Sigmoid colon (tissue), 7 donors: ENCODE measurements around the gene C9. TPM values are rescaled to one million over a fixed set of nuclear protein-coding genes. Genes with fewer than 3 reads are reported as not detected.
"Not testable (repeated sequence)": the region's sequence is repeated elsewhere in the genome, so short reads cannot be mapped to it uniquely, and the experiment has no call there.

ENCODE experiments used
- DNase-seq: peaks from one replicate; pipeline ENCODE4 v3.0.0-alpha.2; 2019
- H3K27ac ChIP-seq, 4 donors: fragments of 200-600 bp; sonication (generic); one replicate each; pipeline ENCODE4 v1.5.1; 2016 to 2019; ENCODE audit warnings: mild to moderate bottlenecking in 1 of 4
- H3K27me3 ChIP-seq, 3 donors: fragments of 200-600 bp; sonication (generic); one replicate each; pipeline ENCODE4 v1.5.1; 2019; ENCODE audit warnings: mild to moderate bottlenecking in 1 of 3
- H3K36me3 ChIP-seq, 4 donors: fragments of 200-600 bp; sonication (generic); one replicate each; pipeline ENCODE4 v1.5.1; 2016 to 2019
- H3K4me1 ChIP-seq, 4 donors: fragments of 200-600 bp; sonication (generic); one replicate each; pipeline ENCODE4 v1.5.1; 2017 to 2019
- H3K4me3 ChIP-seq, 4 donors: fragments of 200-600 bp; sonication (generic); one replicate each; pipeline ENCODE4 v1.5.1; 2017 to 2019; ENCODE audit warnings: mild to moderate bottlenecking in 2 of 4, moderate library complexity in 1 of 4
- H3K9me3 ChIP-seq, 4 donors: fragments of 200-600 bp in 3 of 4; sonication (generic) in 3 of 4; one replicate each; pipeline versions ENCODE4 v1.5.1 to v1.6.1; 2013 to 2019
- CTCF ChIP-seq, 4 experiments: fragments of 450-650 bp in 3 of 4; fragments of 200-600 bp in 1 of 4; IDR thresholded peaks; one replicate each; pipeline ENCODE4 v1.5.1; 2016 to 2019; ENCODE audit warnings: antibody characterized with exemption in 4 of 4, mild to moderate bottlenecking in 3 of 4, moderate library complexity in 2 of 4
- EP300 ChIP-seq, 4 donors: sonication (generic); formaldehyde crosslinking; IDR thresholded peaks; one replicate each; pipeline ENCODE4 v1.6.1; 2017; ENCODE audit warnings: antibody characterized with exemption in 4 of 4
- POLR2A ChIP-seq, 2 donors: fragments of 450-650 bp; IDR thresholded peaks; one replicate each; pipeline ENCODE4 v1.6.1; 2016; ENCODE audit warnings: antibody characterized with exemption in 2 of 2, mild to moderate bottlenecking in 2 of 2, moderate library complexity in 2 of 2
- POLR2AphosphoS5 ChIP-seq, 4 donors: sonication (generic); formaldehyde crosslinking; IDR thresholded peaks; one replicate each; pipeline ENCODE4 v1.6.1; 2017; ENCODE audit warnings: antibody characterized with exemption in 4 of 4
- WGBS, 2 donors: extraction: QIAGEN DNeasy Blood & Tissue Kit; methylation state at CpG; one replicate each; pipeline ENCODE4 v1.1.7; 2013; 5-methylcytosine and 5-hydroxymethylcytosine counted together
- intact Hi-C: fragments of 100-400 bp; cut with DNase I; formaldehyde crosslinking; loops from one replicate; pipeline ENCODE4 v1.15.1; 2023
- polyA plus RNA-seq, 3 donors: library from polyadenylated mRNA; stranded (reverse); fragments of 200-250 nt; gene quantifications; one replicate each; pipeline ENCODE4 v1.2.3, GENCODE V29; 2013
- total RNA-seq, 4 donors: library from RNA; depleted of rRNA; stranded (reverse); fragments of >200 nt; gene quantifications; one replicate each; pipeline ENCODE4 v1.1.0, GENCODE V29; 2016
- donor health status: healthy with polysubstance abuse.
- donor health status: Bipolar disorder and iron deficiency.
- donor health status: healthy.

C9 gene
- total and polyA plus RNA-seq, 7 donors: 0.06 TPM; not detected in 6

- intact Hi-C loops: no loop called here
Observed at GRCh38 chr5:39236718-39237117, 127.6 kb downstream of the C9 start.

GRCh38 chr5:39235648-39236047 lies 128.6 kb downstream of the C9 start:
- no peaks in the 10 kb centered on the region for H3K27me3 ChIP-seq
- H3K4me3 ChIP-seq: no peak overlapping the region
- H3K9me3 ChIP-seq: peaks cover 0 to 3% (median 0%) of the 10 kb centered on the region in 4 donors
- TF ChIP-seq POLR2AphosphoS5 (IDR thresholded peaks at IDR 0.05) (no peak), CTCF (IDR thresholded peaks at IDR 0.05) (no peak), EP300 (IDR thresholded peaks at IDR 0.05) (no peak), POLR2A (IDR thresholded peaks at IDR 0.05) (no peak)
- intact Hi-C loops: no loop called here
- no peak overlapping the region for H3K27ac ChIP-seq
- WGBS, 2 donors: 70 to 79% methylated on average over 3 of the region's 3 CpGs
- DNase-seq: no peak
- H3K4me1 ChIP-seq: peaks cover 0 to 11% (median 1%) of the 10 kb centered on the region in 4 donors
- no peaks in the 10 kb centered on the region for H3K36me3 ChIP-seq

More at GRCh38 chr5:39236718-39237117, 127.6 kb downstream of the C9 start:
- no peak for DNase-seq
- Histone ChIP-seq H3K36me3 (no peaks in the 10 kb centered on the region), H3K27ac (no peak overlapping the region), H3K4me1 (peaks cover 0 to 11% (median 1%) of the 10 kb centered on the region in 4 donors), H3K9me3 (peaks cover 0 to 3% (median 0%) of the 10 kb centered on the region in 4 donors), H3K27me3 (no peaks in the 10 kb centered on the region), H3K4me3 (no peak overlapping the region)
- 87 to 95% methylated on average over 1 of the region's 1 CpG for WGBS, 2 donors
- TF ChIP-seq CTCF (IDR thresholded peaks at IDR 0.05) (no peak), POLR2A (IDR thresholded peaks at IDR 0.05) (no peak), POLR2AphosphoS5 (IDR thresholded peaks at IDR 0.05) (no peak), EP300 (IDR thresholded peaks at IDR 0.05) (no peak)

- H3K4me3 ChIP-seq, intact Hi-C loops, H3K27ac ChIP-seq, DNase-seq, H3K36me3 ChIP-seq, H3K27me3 ChIP-seq, H3K9me3 ChIP-seq: not testable (repeated sequence)
- 81 to 83% methylated on average over 1 of the region's 1 CpG for WGBS, 2 donors
- H3K4me1 ChIP-seq: peaks cover 0 to 11% (median 1%) of the 10 kb centered on the region in 4 donors
Observed at GRCh38 chr5:39234494-39234893, 129.8 kb downstream of the C9 start.

Other genes with a start within 250 kb of the C9 start
- gene FYB1, start 144.9 kb downstream of the C9 start, total RNA-seq: 10 to 100 TPM in 3 of 4 donors, 1 to 10 TPM in 1; 8.6 to 15.5 (median 12.4) TPM
- 10 to 100 TPM in 1 of 3 donors, 1 to 10 TPM in 2; 2.8 to 18.2 (median 3.6) TPM for gene FYB1, start 144.9 kb downstream of the C9 start, polyA plus RNA-seq
- gene DAB2, start 60.5 kb upstream of the C9 start, total RNA-seq: 10 to 100 TPM; 55.0 to 74.1 (median 59.9) TPM
- gene DAB2, start 60.5 kb upstream of the C9 start, polyA plus RNA-seq: 10 to 100 TPM; 17.9 to 30.6 (median 20.8) TPM